MM.1S (cell line): ENCODE data around the gene NMS.

Experiments
- DNase-seq: peaks from one replicate; pipeline ENCODE4 v3.0.0-alpha.2; 2015
- H2AFZ ChIP-seq: fragments of 300-600 bp; sonication (generic); 2 replicates; pipeline ENCODE4 v1.6.0; 2016; ENCODE audit warnings: antibody characterized with exemption, low read length
- H3F3A ChIP-seq: fragments of 300-600 bp; sonication (generic); 2 replicates; pipeline ENCODE4 v1.6.1; 2016; ENCODE audit warnings: mild to moderate bottlenecking, antibody characterized with exemption, low read length, moderate library complexity, mixed read lengths; ENCODE audit not compliant: insufficient read depth
- H3K27ac ChIP-seq: fragments of 300-600 bp; sonication (generic); 2 replicates; pipeline ENCODE4 v1.5.1; 2016; ENCODE audit warnings: mild to moderate bottlenecking, low read length
- H3K27me3 ChIP-seq: fragments of 300-600 bp; sonication (generic); replicated peaks from 2 replicates; pipeline ENCODE4 v1.6.0; 2016; ENCODE audit warnings: low read length; ENCODE audit not compliant: insufficient read depth
- H3K36me3 ChIP-seq: fragments of 300-600 bp; sonication (generic); replicated peaks from 2 replicates; pipeline ENCODE4 v1.6.1; 2016; ENCODE audit warnings: mild to moderate bottlenecking, low read length, mixed read lengths; ENCODE audit not compliant: insufficient read depth
- H3K4me1 ChIP-seq: fragments of 300-600 bp; sonication (generic); 2 replicates; pipeline ENCODE4 v1.6.1; 2016; ENCODE audit warnings: low read length, mixed read lengths
- H3K4me2 ChIP-seq: fragments of 300-600 bp; sonication (generic); 2 replicates; pipeline ENCODE4 v1.6.0; 2016; ENCODE audit warnings: low read depth, low read length
- H3K4me3 ChIP-seq: fragments of 300-600 bp; sonication (generic); 2 replicates; pipeline ENCODE4 v1.5.1; 2016; ENCODE audit warnings: low read length, mixed read lengths
- H3K79me2 ChIP-seq: fragments of 300-600 bp; sonication (generic); 2 replicates; pipeline ENCODE4 v1.6.1; 2016; ENCODE audit warnings: mixed run types, low read length, mixed read lengths
- H3K9ac ChIP-seq: fragments of 300-600 bp; sonication (generic); 2 replicates; pipeline ENCODE4 v1.6.1; 2016; ENCODE audit warnings: low read length, mixed read lengths
- H3K9me2 ChIP-seq: fragments of 300-600 bp; sonication (generic); replicated peaks from 2 replicates; pipeline ENCODE4 v1.6.1; 2016; ENCODE audit warnings: mild to moderate bottlenecking, low read length, mixed read lengths; ENCODE audit not compliant: insufficient read depth
- H3K9me3 ChIP-seq: fragments of 300-600 bp; sonication (generic); replicated peaks from 2 replicates; pipeline ENCODE4 v1.6.1; 2016; ENCODE audit warnings: mild to moderate bottlenecking, low read length, mixed read lengths; ENCODE audit not compliant: insufficient read depth
- H4K20me1 ChIP-seq: fragments of 300-600 bp; sonication (generic); 2 replicates; pipeline ENCODE4 v1.6.1; 2016; ENCODE audit warnings: mild to moderate bottlenecking, low read length, moderate library complexity, mixed read lengths; ENCODE audit not compliant: insufficient read depth
- EZH2 ChIP-seq: fragments of 300-600 bp; sonication (generic); optimal IDR thresholded peaks from 2 replicates; pipeline ENCODE3; 2017; ENCODE audit warnings: low read depth, mild to moderate bottlenecking, antibody characterized with exemption, low read length, mixed read lengths
- EZH2phosphoT487 ChIP-seq: fragments of 300-600 bp; sonication (generic); IDR thresholded peaks from 2 replicates; pipeline ENCODE4 v1.6.1; 2018; ENCODE audit warnings: antibody characterized with exemption, low read length
- TF ChIP-seq, protein P1 (sequence below): fragments of 300-600 bp; sonication (generic); IDR thresholded peaks from 2 replicates; pipeline ENCODE4 v1.5.1; 2016; ENCODE audit warnings: antibody characterized with exemption, low read length, mixed read lengths

The NMS gene

DNA sequence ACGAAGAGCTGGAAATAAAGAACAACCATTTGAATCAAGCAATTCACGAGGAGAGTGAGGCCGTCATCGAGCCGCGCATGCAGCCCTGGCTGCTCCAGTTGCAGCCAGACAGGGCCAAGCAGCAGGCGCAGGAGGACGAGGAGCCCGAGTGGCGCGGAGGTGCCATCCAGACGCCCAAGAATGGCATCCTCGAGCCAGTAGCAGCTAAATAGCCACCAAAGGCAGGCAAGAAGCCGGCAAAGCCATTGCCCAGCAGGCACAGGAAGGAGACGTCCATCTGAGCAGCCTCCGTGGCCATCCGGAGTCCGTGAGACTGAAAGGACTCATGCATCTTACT lies 43.9 kb upstream of the NMS start:
- Histone ChIP-seq H3K27me3 (no peaks in the 10 kb centered on the region), H3K9me2 (no peaks in the 10 kb centered on the region), H3K79me2 (no peaks in the 10 kb centered on the region), H3K9ac (no peak overlapping the region), H3K36me3 (no peaks in the 10 kb centered on the region), H3F3A (no peaks in the 10 kb centered on the region), H2AFZ (no peak overlapping the region), H4K20me1 (no peaks in the 10 kb centered on the region), H3K4me2 (no peak overlapping the region), H3K27ac (no peak overlapping the region), H3K4me3 (no peak overlapping the region), H3K4me1 (no peaks in the 10 kb centered on the region), H3K9me3 (no peaks in the 10 kb centered on the region)
- no peak for DNase-seq
- TF ChIP-seq, protein P1, sequence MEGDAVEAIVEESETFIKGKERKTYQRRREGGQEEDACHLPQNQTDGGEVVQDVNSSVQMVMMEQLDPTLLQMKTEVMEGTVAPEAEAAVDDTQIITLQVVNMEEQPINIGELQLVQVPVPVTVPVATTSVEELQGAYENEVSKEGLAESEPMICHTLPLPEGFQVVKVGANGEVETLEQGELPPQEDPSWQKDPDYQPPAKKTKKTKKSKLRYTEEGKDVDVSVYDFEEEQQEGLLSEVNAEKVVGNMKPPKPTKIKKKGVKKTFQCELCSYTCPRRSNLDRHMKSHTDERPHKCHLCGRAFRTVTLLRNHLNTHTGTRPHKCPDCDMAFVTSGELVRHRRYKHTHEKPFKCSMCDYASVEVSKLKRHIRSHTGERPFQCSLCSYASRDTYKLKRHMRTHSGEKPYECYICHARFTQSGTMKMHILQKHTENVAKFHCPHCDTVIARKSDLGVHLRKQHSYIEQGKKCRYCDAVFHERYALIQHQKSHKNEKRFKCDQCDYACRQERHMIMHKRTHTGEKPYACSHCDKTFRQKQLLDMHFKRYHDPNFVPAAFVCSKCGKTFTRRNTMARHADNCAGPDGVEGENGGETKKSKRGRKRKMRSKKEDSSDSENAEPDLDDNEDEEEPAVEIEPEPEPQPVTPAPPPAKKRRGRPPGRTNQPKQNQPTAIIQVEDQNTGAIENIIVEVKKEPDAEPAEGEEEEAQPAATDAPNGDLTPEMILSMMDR, result no peak
- TF ChIP-seq EZH2, result no peak
- no peak for TF ChIP-seq EZH2phosphoT487

DNA sequence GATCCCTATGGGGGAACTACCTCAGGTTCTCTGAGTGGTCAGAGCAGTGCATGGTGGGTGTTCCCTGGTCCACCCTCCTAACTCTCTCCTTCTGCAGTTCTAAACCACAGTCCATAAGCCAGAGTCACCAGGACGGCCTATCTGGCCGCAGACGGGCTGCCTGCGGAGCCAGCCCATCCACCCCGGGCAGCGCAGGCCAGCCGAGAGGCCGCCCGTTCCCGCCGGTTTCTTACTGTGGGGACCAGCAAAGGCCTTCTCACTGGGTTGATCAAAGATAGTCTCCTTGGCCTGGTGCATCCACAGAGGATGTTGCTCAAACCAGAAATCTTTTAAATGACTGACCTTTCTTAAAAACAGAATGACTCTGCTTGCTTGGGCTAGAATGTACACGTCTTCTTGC lies 43.2 kb upstream of the NMS start:
- Histone ChIP-seq H3K27ac (no peak overlapping the region), H4K20me1 (no peaks in the 10 kb centered on the region), H3K36me3 (no peaks in the 10 kb centered on the region), H3K9ac (no peak overlapping the region), H2AFZ (no peak overlapping the region), H3K4me2 (no peak overlapping the region), H3K4me1 (no peaks in the 10 kb centered on the region), H3K9me2 (no peaks in the 10 kb centered on the region), H3F3A (no peaks in the 10 kb centered on the region), H3K4me3 (no peak overlapping the region), H3K79me2 (no peaks in the 10 kb centered on the region), H3K9me3 (no peaks in the 10 kb centered on the region), H3K27me3 (no peaks in the 10 kb centered on the region)
- no peak for DNase-seq
- TF ChIP-seq, protein P1, result no peak
- TF ChIP-seq EZH2phosphoT487 (no peak), EZH2 (no peak)

DNA sequence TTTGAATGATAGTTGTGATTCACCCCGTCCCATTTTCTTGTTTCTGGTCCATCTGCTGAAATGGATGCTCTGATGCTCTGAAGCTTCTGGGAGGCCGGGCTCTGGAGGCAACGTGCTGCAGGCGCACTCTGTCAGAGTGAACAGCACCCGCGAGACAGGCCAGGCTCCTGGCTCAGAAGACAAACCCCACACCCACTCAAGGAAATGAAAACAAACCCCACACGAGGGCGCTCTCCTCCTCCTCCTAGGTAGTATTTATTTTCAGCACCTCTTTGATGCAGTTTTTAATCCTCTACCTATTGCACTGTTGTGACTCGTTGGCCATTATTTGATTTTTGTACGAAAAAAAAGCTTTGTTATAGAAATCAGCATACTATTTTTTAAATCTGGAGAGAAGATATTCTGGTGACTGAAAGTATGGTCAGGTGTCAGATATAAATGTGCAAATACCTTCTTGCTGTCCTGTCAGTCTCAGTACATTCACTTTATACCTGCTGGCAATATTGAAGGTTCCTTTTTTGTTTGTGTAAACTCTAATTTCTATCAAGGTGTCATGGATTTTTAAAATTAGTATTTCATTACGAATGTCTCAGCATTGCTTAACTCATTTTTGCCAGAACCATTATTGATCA lies 42.5 kb upstream of the NMS start:
- Histone ChIP-seq H3K4me3 (no peak overlapping the region), H2AFZ (no peak overlapping the region), H3K4me1 (no peaks in the 10 kb centered on the region), H3K27ac (no peak overlapping the region), H4K20me1 (no peaks in the 10 kb centered on the region), H3K9me2 (no peaks in the 10 kb centered on the region), H3K9ac (no peak overlapping the region), H3K27me3 (no peaks in the 10 kb centered on the region), H3F3A (no peaks in the 10 kb centered on the region), H3K4me2 (no peak overlapping the region), H3K36me3 (no peaks in the 10 kb centered on the region), H3K9me3 (no peaks in the 10 kb centered on the region), H3K79me2 (no peaks in the 10 kb centered on the region)
- DNase-seq, result no peak
- TF ChIP-seq, protein P1, result no peak; the same call in 1 of the 2 replicates
- TF ChIP-seq EZH2phosphoT487, result no peak
- no peak for TF ChIP-seq EZH2
